ENCODE data around the gene OTOG.

The OTOG gene

GRCh38 chr11:17519061-17519885 is 27.8 kb upstream of the OTOG start:
- H3K36me3 ChIP-seq (ENCODE audit: control insufficient read depth in 2 of 2, insufficient read depth in 1 of 2, low read length in 2 of 2): peaks cover 0 to 3% of the 10 kb centered on the region in 2 experiments; a peak in 1 of 3 replicates
- no peak overlapping the region for H3K4me3 ChIP-seq (ENCODE audit: low read depth, low read length)
- TF ChIP-seq AEBP2 (tag by site-specific recombination; IDR thresholded peaks at IDR 0.05; ENCODE audit: borderline replicate concordance) (no peak), PRDM10 (tag by site-specific recombination; IDR thresholded peaks at IDR 0.05) (0 out of 2 replicates have a peak, but pooled peaks have one; percentile 23)
- no peaks in the 10 kb centered on the region for H3K4me1 ChIP-seq (ENCODE audit: control insufficient read depth, insufficient read depth, low read length)
- ChIA-PET POLR2A (no interaction called here), CTCF (interaction anchor here (0.6 to 9.7 kb wide), 9 partner anchors 9 to 289 kb away, joined by 3 to 128 read pairs (median 4); no protein-coding TSS in a partner anchor)
- no peaks in the 10 kb centered on the region for H3K9me3 ChIP-seq (ENCODE audit: control insufficient read depth, insufficient read depth, low read depth, low read length)
- H3K27ac ChIP-seq (ENCODE audit: extremely low read depth, low read depth, low read length): no peak overlapping the region

GRCh38 chr11:17521106-17521900 is 25.8 kb upstream of the OTOG start:
- ChIA-PET CTCF (interaction anchor here (0.6 to 2.5 kb wide), 3 partner anchors 138 to 1596 kb away, joined by 4 to 9 read pairs (median 5); no protein-coding TSS in a partner anchor), POLR2A (no interaction called here)
- Histone ChIP-seq H3K27ac (ENCODE audit: extremely low read depth, low read depth, low read length) (no peak overlapping the region), H3K36me3 (ENCODE audit: control insufficient read depth in 2 of 2, insufficient read depth in 1 of 2, low read length in 2 of 2) (peaks cover 0 to 3% of the 10 kb centered on the region in 2 experiments; a peak in 1 of 3 replicates), H3K4me3 (ENCODE audit: low read depth, low read length) (no peak overlapping the region), H3K9me3 (ENCODE audit: control insufficient read depth, insufficient read depth, low read depth, low read length) (no peaks in the 10 kb centered on the region), H3K4me1 (ENCODE audit: control insufficient read depth, insufficient read depth, low read length) (no peaks in the 10 kb centered on the region)
- TF ChIP-seq ZNF121 (tag by site-specific recombination; IDR thresholded peaks at IDR 0.05) (no peak), ZNF175 (tag by site-specific recombination; IDR thresholded peaks at IDR 0.05) (no peak), ZNF785 (tag by site-specific recombination; IDR thresholded peaks at IDR 0.05) (no peak), ZNF138 (tag by site-specific recombination; IDR thresholded peaks at IDR 0.05; ENCODE audit: borderline replicate concordance) (no peak), ZNF416 (tag by site-specific recombination; IDR thresholded peaks at IDR 0.05) (no peak), ZIC2 (tag by site-specific recombination; IDR thresholded peaks at IDR 0.05) (no peak), ZNF37A (tag by site-specific recombination; IDR thresholded peaks at IDR 0.05) (no peak), INSM2 (tag by site-specific recombination; IDR thresholded peaks at IDR 0.05) (no peak), ZNF114 (tag by site-specific recombination; IDR thresholded peaks at IDR 0.05) (no peak), SCRT2 (tag by site-specific recombination; IDR thresholded peaks at IDR 0.05) (no peak)

Measured in HEK293 (cell line).